Measurements from ENCODE around the gene PLB1.
A peak's percentile ranks its signal among the peaks of the same experiment; 100 is the strongest.

The PLB1 gene

GRCh38 chr2:28593160-28593755 lies 97.4 kb downstream of the PLB1 start:
- TF ChIP-seq CTCF (IDR thresholded peaks at IDR 0.05; ENCODE audit: low read depth, low read length): no peak
- DNase-seq (ENCODE audit: low read depth, low spot score): no peak
- H3K4me3 ChIP-seq (ENCODE audit: low read depth, low read length): no peak overlapping the region
- in situ Hi-C loops (cut with HindIII; ENCODE audit: low sequenced_read_pairs): no loop called here

- in situ Hi-C loops (cut with HindIII; ENCODE audit: low sequenced_read_pairs): no loop called here
- H3K4me3 ChIP-seq (ENCODE audit: low read depth, low read length): no peak overlapping the region
- TF ChIP-seq CTCF (IDR thresholded peaks at IDR 0.05; ENCODE audit: low read depth, low read length): no peak
- DNase-seq (ENCODE audit: low read depth, low spot score): no peak
Measured at GRCh38 chr2:28594000-28594331, 98.1 kb downstream of the PLB1 start.

GRCh38 chr2:28594332-28595108 lies 98.7 kb downstream of the PLB1 start:
- in situ Hi-C loops (cut with HindIII; ENCODE audit: low sequenced_read_pairs): no loop called here
- no peak overlapping the region for H3K4me3 ChIP-seq (ENCODE audit: low read depth, low read length)
- peak; percentile 89 for DNase-seq (ENCODE audit: low read depth, low spot score)
- peak; percentile 81 for TF ChIP-seq CTCF (IDR thresholded peaks at IDR 0.05; ENCODE audit: low read depth, low read length)

- no peak overlapping the region for H3K4me3 ChIP-seq (ENCODE audit: low read depth, low read length)
- no peak for DNase-seq (ENCODE audit: low read depth, low spot score)
- in situ Hi-C loops (cut with HindIII; ENCODE audit: low sequenced_read_pairs): no loop called here
- TF ChIP-seq CTCF (IDR thresholded peaks at IDR 0.05; ENCODE audit: low read depth, low read length): no peak
Measured at GRCh38 chr2:28595323-28595722, 99.5 kb downstream of the PLB1 start.

- DNase-seq (ENCODE audit: low read depth, low spot score): no peak
- H3K4me3 ChIP-seq (ENCODE audit: low read depth, low read length): no peak overlapping the region
- in situ Hi-C loops (cut with HindIII; ENCODE audit: low sequenced_read_pairs): no loop called here
- no peak for TF ChIP-seq CTCF (IDR thresholded peaks at IDR 0.05; ENCODE audit: low read depth, low read length)
Measured at GRCh38 chr2:28598484-28598883, 102.6 kb downstream of the PLB1 start.

- in situ Hi-C loops (cut with HindIII; ENCODE audit: low sequenced_read_pairs): no loop called here
- DNase-seq (ENCODE audit: low read depth, low spot score): no peak
- no peak for TF ChIP-seq CTCF (IDR thresholded peaks at IDR 0.05; ENCODE audit: low read depth, low read length)
- no peak overlapping the region for H3K4me3 ChIP-seq (ENCODE audit: low read depth, low read length)
Measured at GRCh38 chr2:28600181-28600580, 104.3 kb downstream of the PLB1 start.
